GM23338 (cell line): Measurements from ENCODE around the gene FRYL. TPM values are rescaled to one million over a fixed set of nuclear protein-coding genes. Genes with fewer than 3 reads are reported as not detected.

Experiments
- ATAC-seq: fragments of 200-7000 bp; cut with Tn5 transposase; 3 replicates; pipeline ENCODE4 v1.9.1; 2020
- DNase-seq: peaks from one replicate; pipeline ENCODE4 v3.0.0-alpha.2; 2015; ENCODE audit warnings: low spot score
- H2AFZ ChIP-seq: fragments of 200-600 bp; sonication (generic); 2 replicates; pipeline ENCODE4 v1.8.0; 2016; ENCODE audit warnings: antibody characterized with exemption, mild to moderate bottlenecking, moderate library complexity
- H3F3A ChIP-seq: fragments of 200-600 bp; sonication (generic); replicated peaks from 2 replicates; pipeline ENCODE4 v1.8.0; 2017; ENCODE audit warnings: antibody characterized with exemption, mixed run types, low read depth
- H3K27ac ChIP-seq: fragments of 200-600 bp; sonication (generic); 2 replicates; pipeline ENCODE4 v1.6.1; 2016; ENCODE audit warnings: low read depth
- H3K27me3 ChIP-seq: fragments of 200-600 bp; sonication (generic); 2 replicates; pipeline ENCODE4 v1.8.0; 2016; ENCODE audit warnings: mild to moderate bottlenecking, mixed run types, moderate library complexity; ENCODE audit not compliant: insufficient read depth
- H3K36me3 ChIP-seq: fragments of 200-600 bp; sonication (generic); 2 replicates; pipeline ENCODE4 v1.8.0; 2016; ENCODE audit warnings: mild to moderate bottlenecking; ENCODE audit not compliant: insufficient read depth
- H3K4me1 ChIP-seq: fragments of 200-600 bp; sonication (generic); 2 replicates; pipeline ENCODE4 v1.8.0; 2016; ENCODE audit warnings: mild to moderate bottlenecking, moderate library complexity; ENCODE audit not compliant: insufficient read depth
- H3K4me2 ChIP-seq: fragments of 200-600 bp; sonication (generic); 2 replicates; pipeline ENCODE4 v1.7.1; 2017; ENCODE audit warnings: mixed run types
- H3K4me3 ChIP-seq: fragments of 200-600 bp; sonication (generic); 2 replicates; pipeline ENCODE4 v1.6.1; 2016; ENCODE audit warnings: mixed run types
- H3K79me2 ChIP-seq: fragments of 200-600 bp; sonication (generic); replicated peaks from 2 replicates; pipeline ENCODE4 v1.8.0; 2017; ENCODE audit warnings: mild to moderate bottlenecking; ENCODE audit not compliant: insufficient read depth
- H3K9me2 ChIP-seq: fragments of 200-600 bp; sonication (generic); 2 replicates; pipeline ENCODE4 v1.8.0; 2017; ENCODE audit not compliant: insufficient read depth
- H4K20me1 ChIP-seq: fragments of 200-600 bp; sonication (generic); replicated peaks from 2 replicates; pipeline ENCODE4 v1.8.0; 2017; ENCODE audit warnings: mild to moderate bottlenecking; ENCODE audit not compliant: insufficient read depth
- H3K27ac Mint-ChIP-seq: 2 replicates; pipeline ENCODE4 v1.8.0; 2020; ENCODE audit warnings: inconsistent platforms, mild to moderate bottlenecking, moderate library complexity, mixed read lengths
- H3K27me3 Mint-ChIP-seq: 3 replicates; pipeline ENCODE4 v1.8.0; 2022; ENCODE audit warnings: low read depth, mild to moderate bottlenecking, moderate library complexity, mixed read lengths, inconsistent platforms; ENCODE audit not compliant: insufficient read depth, poor library complexity
- H3K36me3 Mint-ChIP-seq: 3 replicates; pipeline ENCODE4 v1.8.0; 2021; ENCODE audit warnings: low read depth, mild to moderate bottlenecking, inconsistent platforms, moderate library complexity, mixed read lengths
- H3K4me1 Mint-ChIP-seq: 3 replicates; pipeline ENCODE4 v1.8.0; 2020; ENCODE audit warnings: mild to moderate bottlenecking, inconsistent platforms, mixed read lengths
- H3K4me3 Mint-ChIP-seq: 3 replicates; pipeline ENCODE4 v1.8.0; 2021; ENCODE audit warnings: moderate library complexity, mild to moderate bottlenecking, inconsistent platforms, mixed read lengths
- H3K9me3 Mint-ChIP-seq: 3 replicates; pipeline ENCODE4 v1.8.0; 2020; ENCODE audit warnings: moderate library complexity, mild to moderate bottlenecking, inconsistent platforms, mixed read lengths
- CTCF ChIP-seq, 2 experiments: fragments of 200-600 bp in 1 of 2; sonication (generic) in 1 of 2; conservative IDR thresholded peaks; 2 replicates each; pipeline versions ENCODE4 v1.5.1 to v1.6.1; 2016 to 2017; ENCODE audit warnings: antibody characterized with exemption in 2 of 2, low read depth in 2 of 2, mild to moderate bottlenecking in 2 of 2, moderate library complexity in 1 of 2
- ETS1 ChIP-seq: IDR thresholded peaks from 2 replicates; pipeline ENCODE4 v1.6.1; 2016; ENCODE audit warnings: antibody characterized with exemption
- EZH2 ChIP-seq: fragments of 200-600 bp; sonication (generic); IDR thresholded peaks from one replicate; pipeline ENCODE4 v1.8.0; 2017; ENCODE audit warnings: antibody characterized with exemption, mild to moderate bottlenecking, low read depth; ENCODE audit not compliant: unreplicated experiment
- EZH2phosphoT487 ChIP-seq: fragments of 200-600 bp; sonication (generic); IDR thresholded peaks from one replicate; pipeline ENCODE4 v1.8.1; 2018; ENCODE audit warnings: antibody characterized with exemption; ENCODE audit not compliant: unreplicated experiment
- JUNB ChIP-seq: IDR thresholded peaks from one replicate; pipeline ENCODE4 v1.6.1; 2016; ENCODE audit warnings: antibody characterized with exemption; ENCODE audit not compliant: unreplicated experiment
- POLR2AphosphoS5 ChIP-seq: IDR thresholded peaks from 2 replicates; pipeline ENCODE4 v1.6.1; 2016; ENCODE audit warnings: antibody characterized with exemption, low read depth
- REST ChIP-seq: IDR thresholded peaks from one replicate; pipeline ENCODE4 v1.6.1; 2018; ENCODE audit warnings: antibody characterized with exemption; ENCODE audit not compliant: unreplicated experiment
- STAT1 ChIP-seq: IDR thresholded peaks from one replicate; pipeline ENCODE4 v1.6.1; 2016; ENCODE audit warnings: antibody characterized with exemption; ENCODE audit not compliant: unreplicated experiment
- ZNF114 ChIP-seq: fragments of 250-450 bp; sonication (Bioruptor Pico); IDR thresholded peaks from 2 replicates; pipeline ENCODE4 v1.5.0; 2020; ENCODE audit warnings: mild to moderate bottlenecking, moderate library complexity
- ZNF331 ChIP-seq: fragments of 250-450 bp; sonication (Bioruptor Pico); IDR thresholded peaks from 2 replicates; pipeline ENCODE4 v1.5.0; 2020; ENCODE audit warnings: low read depth, mild to moderate bottlenecking, moderate library complexity
- polyA plus RNA-seq: library from polyadenylated mRNA; unstranded; fragments of >200 nt; fragmentation: Nextera tagmentation; extraction: Ambion mirVana; gene quantifications from 2 replicates; pipeline ENCODE4 v1.2.1, GENCODE V29; 2016
- total RNA-seq: library from RNA; depleted of rRNA; stranded (reverse); fragments of >200 nt; shearing (Covaris generic); gene quantifications from 2 replicates; pipeline ENCODE4 v1.2.3, GENCODE V29; 2014

Gene FRYL
- total and polyA plus RNA-seq, 2 experiments from 2014 or later, result 30.7 to 53.3 TPM

- TF ChIP-seq JUNB, result no peak
- TF ChIP-seq STAT1, result no peak
- TF ChIP-seq POLR2AphosphoS5, result no peak
- no peak for TF ChIP-seq ZNF114
- TF ChIP-seq ZNF331, result no peak
- TF ChIP-seq EZH2, result no peak
- TF ChIP-seq EZH2phosphoT487, result no peak
- TF ChIP-seq REST, result no peak
- no peaks in the 10 kb centered on the region; the same call in 1 of the 2 replicates for H4K20me1 ChIP-seq
- peaks cover 15% of the 10 kb centered on the region; the same call in 2 of the 3 replicates for H3K36me3 Mint-ChIP-seq
- no peaks in the 10 kb centered on the region for H3K4me1 ChIP-seq
- H3K4me3 Mint-ChIP-seq, result no peak overlapping the region
- no peaks in the 10 kb centered on the region for H3K27me3 ChIP-seq
- H2AFZ ChIP-seq, result no peak overlapping the region
- H3K27ac Mint-ChIP-seq, result no peak overlapping the region
- ATAC-seq (no peak), DNase-seq (no peak)
- 0 out of 2 replicates have a peak, but pooled peaks cover 4% of the 10 kb centered on the region for H3K36me3 ChIP-seq
- no peak overlapping the region for H3K27ac ChIP-seq
- no peaks in the 10 kb centered on the region for H3K9me3 Mint-ChIP-seq
- H3K4me3 ChIP-seq, result no peak overlapping the region
- no peaks in the 10 kb centered on the region for H3F3A ChIP-seq
- peaks cover 2% of the 10 kb centered on the region for H3K27me3 Mint-ChIP-seq
- H3K4me2 ChIP-seq, result no peak overlapping the region
- H3K9me2 ChIP-seq, result no peaks in the 10 kb centered on the region
- no peaks in the 10 kb centered on the region for H3K79me2 ChIP-seq
- H3K4me1 Mint-ChIP-seq, result no peaks in the 10 kb centered on the region
Measured at GRCh38 chr4:48571471-48571870, 208.6 kb downstream of the FRYL start.

- Histone ChIP-seq H3K4me1 (no peaks in the 10 kb centered on the region), H4K20me1 (no peaks in the 10 kb centered on the region; the same call in 1 of the 2 replicates), H3K36me3 (0 out of 2 replicates have a peak, but pooled peaks cover 3% of the 10 kb centered on the region), H3K4me2 (no peak overlapping the region), H2AFZ (no peak overlapping the region), H3K79me2 (no peaks in the 10 kb centered on the region), H3F3A (no peaks in the 10 kb centered on the region), H3K27ac (no peak overlapping the region), H3K9me2 (no peaks in the 10 kb centered on the region), H3K27me3 (no peaks in the 10 kb centered on the region), H3K4me3 (no peak overlapping the region)
- no peak overlapping the region for H3K4me3 Mint-ChIP-seq
- DNase-seq, result no peak
- no peaks in the 10 kb centered on the region for H3K9me3 Mint-ChIP-seq
- H3K36me3 Mint-ChIP-seq, result peaks cover 12% of the 10 kb centered on the region; the same call in 2 of the 3 replicates
- peaks cover 2% of the 10 kb centered on the region for H3K27me3 Mint-ChIP-seq
- H3K27ac Mint-ChIP-seq, result no peak overlapping the region
- no peak for ATAC-seq
- no peaks in the 10 kb centered on the region for H3K4me1 Mint-ChIP-seq
- TF ChIP-seq ZNF114 (no peak), CTCF (conservative IDR thresholded peaks at IDR 0.05; ENCODE audit: low read depth in 2 of 2) (no peak), ETS1 (no peak), POLR2AphosphoS5 (no peak), STAT1 (no peak), REST (no peak), EZH2 (no peak), EZH2phosphoT487 (no peak)
Measured at GRCh38 chr4:48570646-48571220, 209.3 kb downstream of the FRYL start.
